GM23338 (cell line): ENCODE data around the gene FSD1. TPM values are rescaled to one million over a fixed set of nuclear protein-coding genes. Genes with fewer than 3 reads are reported as not detected.

Source experiments
- ATAC-seq: fragments of 200-7000 bp; cut with Tn5 transposase; 3 replicates; pipeline ENCODE4 v1.9.1; 2020
- DNase-seq: peaks from one replicate; pipeline ENCODE4 v3.0.0-alpha.2; 2015; ENCODE audit warnings: low spot score
- H2AFZ ChIP-seq: fragments of 200-600 bp; sonication (generic); 2 replicates; pipeline ENCODE4 v1.8.0; 2016; ENCODE audit warnings: antibody characterized with exemption, mild to moderate bottlenecking, moderate library complexity
- H3F3A ChIP-seq: fragments of 200-600 bp; sonication (generic); replicated peaks from 2 replicates; pipeline ENCODE4 v1.8.0; 2017; ENCODE audit warnings: antibody characterized with exemption, mixed run types, low read depth
- H3K27ac ChIP-seq: fragments of 200-600 bp; sonication (generic); 2 replicates; pipeline ENCODE4 v1.6.1; 2016; ENCODE audit warnings: low read depth
- H3K27me3 ChIP-seq: fragments of 200-600 bp; sonication (generic); 2 replicates; pipeline ENCODE4 v1.8.0; 2016; ENCODE audit warnings: mild to moderate bottlenecking, mixed run types, moderate library complexity; ENCODE audit not compliant: insufficient read depth
- H3K36me3 ChIP-seq: fragments of 200-600 bp; sonication (generic); 2 replicates; pipeline ENCODE4 v1.8.0; 2016; ENCODE audit warnings: mild to moderate bottlenecking; ENCODE audit not compliant: insufficient read depth
- H3K4me1 ChIP-seq: fragments of 200-600 bp; sonication (generic); 2 replicates; pipeline ENCODE4 v1.8.0; 2016; ENCODE audit warnings: mild to moderate bottlenecking, moderate library complexity; ENCODE audit not compliant: insufficient read depth
- H3K4me2 ChIP-seq: fragments of 200-600 bp; sonication (generic); 2 replicates; pipeline ENCODE4 v1.7.1; 2017; ENCODE audit warnings: mixed run types
- H3K4me3 ChIP-seq: fragments of 200-600 bp; sonication (generic); 2 replicates; pipeline ENCODE4 v1.6.1; 2016; ENCODE audit warnings: mixed run types
- H3K79me2 ChIP-seq: fragments of 200-600 bp; sonication (generic); replicated peaks from 2 replicates; pipeline ENCODE4 v1.8.0; 2017; ENCODE audit warnings: mild to moderate bottlenecking; ENCODE audit not compliant: insufficient read depth
- H3K9me2 ChIP-seq: fragments of 200-600 bp; sonication (generic); 2 replicates; pipeline ENCODE4 v1.8.0; 2017; ENCODE audit not compliant: insufficient read depth
- H4K20me1 ChIP-seq: fragments of 200-600 bp; sonication (generic); replicated peaks from 2 replicates; pipeline ENCODE4 v1.8.0; 2017; ENCODE audit warnings: mild to moderate bottlenecking; ENCODE audit not compliant: insufficient read depth
- H3K27ac Mint-ChIP-seq: 2 replicates; pipeline ENCODE4 v1.8.0; 2020; ENCODE audit warnings: inconsistent platforms, mild to moderate bottlenecking, moderate library complexity, mixed read lengths
- H3K27me3 Mint-ChIP-seq: 3 replicates; pipeline ENCODE4 v1.8.0; 2022; ENCODE audit warnings: low read depth, mild to moderate bottlenecking, moderate library complexity, mixed read lengths, inconsistent platforms; ENCODE audit not compliant: insufficient read depth, poor library complexity
- H3K36me3 Mint-ChIP-seq: 3 replicates; pipeline ENCODE4 v1.8.0; 2021; ENCODE audit warnings: low read depth, mild to moderate bottlenecking, inconsistent platforms, moderate library complexity, mixed read lengths
- H3K4me1 Mint-ChIP-seq: 3 replicates; pipeline ENCODE4 v1.8.0; 2020; ENCODE audit warnings: mild to moderate bottlenecking, inconsistent platforms, mixed read lengths
- H3K4me3 Mint-ChIP-seq: 3 replicates; pipeline ENCODE4 v1.8.0; 2021; ENCODE audit warnings: moderate library complexity, mild to moderate bottlenecking, inconsistent platforms, mixed read lengths
- H3K9me3 Mint-ChIP-seq: 3 replicates; pipeline ENCODE4 v1.8.0; 2020; ENCODE audit warnings: moderate library complexity, mild to moderate bottlenecking, inconsistent platforms, mixed read lengths
- CTCF ChIP-seq, 2 experiments: fragments of 200-600 bp in 1 of 2; sonication (generic) in 1 of 2; conservative IDR thresholded peaks; 2 replicates each; pipeline versions ENCODE4 v1.5.1 to v1.6.1; 2016 to 2017; ENCODE audit warnings: antibody characterized with exemption in 2 of 2, low read depth in 2 of 2, mild to moderate bottlenecking in 2 of 2, moderate library complexity in 1 of 2
- JUNB ChIP-seq: IDR thresholded peaks from one replicate; pipeline ENCODE4 v1.6.1; 2016; ENCODE audit warnings: antibody characterized with exemption; ENCODE audit not compliant: unreplicated experiment
- POLR2AphosphoS5 ChIP-seq: IDR thresholded peaks from 2 replicates; pipeline ENCODE4 v1.6.1; 2016; ENCODE audit warnings: antibody characterized with exemption, low read depth
- STAT1 ChIP-seq: IDR thresholded peaks from one replicate; pipeline ENCODE4 v1.6.1; 2016; ENCODE audit warnings: antibody characterized with exemption; ENCODE audit not compliant: unreplicated experiment
- ZNF331 ChIP-seq: fragments of 250-450 bp; sonication (Bioruptor Pico); IDR thresholded peaks from 2 replicates; pipeline ENCODE4 v1.5.0; 2020; ENCODE audit warnings: low read depth, mild to moderate bottlenecking, moderate library complexity
- ZNF462 ChIP-seq: fragments of 250-450 bp; sonication (Bioruptor Pico); IDR thresholded peaks from 2 replicates; pipeline ENCODE4 v1.5.0; 2020; ENCODE audit warnings: mild to moderate bottlenecking, moderate library complexity
- polyA plus RNA-seq: library from polyadenylated mRNA; unstranded; fragments of >200 nt; fragmentation: Nextera tagmentation; extraction: Ambion mirVana; gene quantifications from 2 replicates; pipeline ENCODE4 v1.2.1, GENCODE V29; 2016
- total RNA-seq: library from RNA; depleted of rRNA; stranded (reverse); fragments of >200 nt; shearing (Covaris generic); gene quantifications from 2 replicates; pipeline ENCODE4 v1.2.3, GENCODE V29; 2014

FSD1 gene
- total and polyA plus RNA-seq, 2 experiments from 2014 or later: 50.7 to 82.9 TPM

GRCh38 chr19:4360081-4360569 lies 55.7 kb downstream of the FSD1 start (continued):
- TF ChIP-seq JUNB: no peak
- no peak for TF ChIP-seq ZNF462 (CRISPR knock-in tag)
- TF ChIP-seq STAT1: no peak
- TF ChIP-seq ZNF331 (CRISPR knock-in tag): no peak
- TF ChIP-seq CTCF (conservative IDR thresholded peaks at IDR 0.05; ENCODE audit: low read depth in 2 of 2): no peak

- Mint-ChIP-seq H3K4me3 (peak overlapping the region; percentile 16; the same call in 1 of the 3 replicates), H3K4me1 (peaks cover 7% of the 10 kb centered on the region; the same call in 1 of the 3 replicates), H3K36me3 (peaks cover 20% of the 10 kb centered on the region), H3K9me3 (no peaks in the 10 kb centered on the region), H3K27me3 (peaks cover 20% of the 10 kb centered on the region), H3K27ac (0 out of 2 replicates have a peak overlapping the region, but pooled peaks have one; percentile 40)
- Histone ChIP-seq H3K27me3 (no peaks in the 10 kb centered on the region), H3K4me3 (no peak overlapping the region), H3K4me2 (no peak overlapping the region), H3K27ac (peak overlapping the region; percentile 50), H2AFZ (no peak overlapping the region), H3F3A (peaks cover 26% of the 10 kb centered on the region), H4K20me1 (no peaks in the 10 kb centered on the region; the same call in 1 of the 2 replicates), H3K4me1 (no peaks in the 10 kb centered on the region; the same call in 1 of the 2 replicates), H3K79me2 (no peaks in the 10 kb centered on the region), H3K36me3 (no peaks in the 10 kb centered on the region), H3K9me2 (no peaks in the 10 kb centered on the region)
- ATAC-seq: peak; percentile 12
- DNase-seq: no peak
- TF ChIP-seq POLR2AphosphoS5: peak; percentile 33
- TF ChIP-seq JUNB: no peak
Measured at GRCh38 chr19:4360641-4361151, 56.3 kb downstream of the FSD1 start.
